Endodermal cell (in vitro differentiated cells): ENCODE measurements around the gene RHOU. TPM values are rescaled to one million over a fixed set of nuclear protein-coding genes. Genes with fewer than 3 reads are reported as not detected.

Experiments
- DNase-seq: peaks from one replicate; pipeline ENCODE4 v3.0.0-alpha.2; 2017
- H3K27ac ChIP-seq: 2 replicates; pipeline ENCODE4 v1.5.1; 2013; ENCODE audit warnings: mild to moderate bottlenecking, low read depth, low read length, moderate library complexity
- H3K27me3 ChIP-seq: 2 replicates; pipeline ENCODE4 v1.6.1; 2013; ENCODE audit warnings: mild to moderate bottlenecking, low read length, moderate library complexity; ENCODE audit not compliant: insufficient read depth, control insufficient read depth, poor library complexity, severe bottlenecking
- H3K36me3 ChIP-seq: 2 replicates; pipeline ENCODE4 v1.7.0; 2013; ENCODE audit warnings: mild to moderate bottlenecking, low read length, moderate library complexity; ENCODE audit not compliant: control insufficient read depth, insufficient read depth
- H3K4me1 ChIP-seq: one replicate; pipeline ENCODE4 v1.7.0; 2013; ENCODE audit warnings: low read length; ENCODE audit not compliant: control insufficient read depth, insufficient read depth
- H3K4me3 ChIP-seq: 2 replicates; pipeline ENCODE4 v1.5.1; 2013; ENCODE audit warnings: mild to moderate bottlenecking, low read length, moderate library complexity
- H3K9ac ChIP-seq: 2 replicates; pipeline ENCODE4 v1.6.1; 2013; ENCODE audit warnings: mild to moderate bottlenecking, low read length, moderate library complexity; ENCODE audit not compliant: poor library complexity, severe bottlenecking; ENCODE audit errors: extremely low read depth
- H3K9me3 ChIP-seq: 2 replicates; pipeline ENCODE4 v1.6.1; 2013; ENCODE audit warnings: mild to moderate bottlenecking, low read length, moderate library complexity; ENCODE audit not compliant: control insufficient read depth
- H3K27ac Mint-ChIP-seq: 2 replicates; pipeline ENCODE4 v1.8.0; 2020; ENCODE audit warnings: mixed read lengths
- H3K27me3 Mint-ChIP-seq: 2 replicates; pipeline ENCODE4 v1.8.0; 2021; ENCODE audit warnings: mild to moderate bottlenecking, mixed read lengths; ENCODE audit not compliant: insufficient read depth
- H3K36me3 Mint-ChIP-seq: 2 replicates; pipeline ENCODE4 v1.8.0; 2020; ENCODE audit warnings: low read depth, mixed read lengths
- H3K4me1 Mint-ChIP-seq: 2 replicates; pipeline ENCODE4 v1.8.0; 2020; ENCODE audit warnings: mixed read lengths
- H3K4me3 Mint-ChIP-seq: 2 replicates; pipeline ENCODE4 v1.8.0; 2020; ENCODE audit warnings: mild to moderate bottlenecking, moderate library complexity, mixed read lengths
- H3K9me3 Mint-ChIP-seq: 2 replicates; pipeline ENCODE4 v1.8.0; 2020; ENCODE audit warnings: mild to moderate bottlenecking, mixed read lengths
- WGBS, 2 experiments: methylation state at CpG; one replicate each; pipeline versions ENCODE4 v1.1.5 to v1.1.7; 2013; ENCODE audit warnings: missing lambda C conversion rate in 2 of 2, mixed read lengths in 1 of 2; ENCODE audit not compliant: insufficient coverage in 1 of 2, insufficient read length in 1 of 2; 5-methylcytosine and 5-hydroxymethylcytosine counted together
- total RNA-seq, 2 donors: library from RNA; stranded (reverse); fragmentation: NEBNext Ultra II Directional in 1 of 2; extraction: Animal tissue kit (Norgen Biotek cat#: 25700) in 1 of 2; gene quantifications; 2 replicates in 1 of 2; 3 replicates in 1 of 2; pipeline ENCODE4 v1.2.1, GENCODE V29; 2021
- TF ChIP-seq, protein P1 (sequence below): fragments of 200-600 bp; sonication (generic); conservative IDR thresholded peaks from 2 replicates; pipeline ENCODE4 v1.5.0; 2021; ENCODE audit warnings: antibody characterized with exemption, mild to moderate bottlenecking

RHOU gene
- total RNA-seq, 2 donors from 2014 or later: 9.0 to 12.0 TPM

GRCh38 chr1:228733576-228733975 is 1.7 kb upstream of the RHOU start:
- H3K4me3 ChIP-seq: no peak overlapping the region
- no peak for DNase-seq
- H3K9ac ChIP-seq: no peak overlapping the region
- no peaks in the 10 kb centered on the region for H3K9me3 ChIP-seq
- H3K27ac ChIP-seq: no peak overlapping the region
- H3K27ac Mint-ChIP-seq: no peak overlapping the region
- H3K27me3 ChIP-seq: peaks cover 60% of the 10 kb centered on the region
- no peak overlapping the region for H3K4me3 Mint-ChIP-seq
- TF ChIP-seq, protein P1, sequence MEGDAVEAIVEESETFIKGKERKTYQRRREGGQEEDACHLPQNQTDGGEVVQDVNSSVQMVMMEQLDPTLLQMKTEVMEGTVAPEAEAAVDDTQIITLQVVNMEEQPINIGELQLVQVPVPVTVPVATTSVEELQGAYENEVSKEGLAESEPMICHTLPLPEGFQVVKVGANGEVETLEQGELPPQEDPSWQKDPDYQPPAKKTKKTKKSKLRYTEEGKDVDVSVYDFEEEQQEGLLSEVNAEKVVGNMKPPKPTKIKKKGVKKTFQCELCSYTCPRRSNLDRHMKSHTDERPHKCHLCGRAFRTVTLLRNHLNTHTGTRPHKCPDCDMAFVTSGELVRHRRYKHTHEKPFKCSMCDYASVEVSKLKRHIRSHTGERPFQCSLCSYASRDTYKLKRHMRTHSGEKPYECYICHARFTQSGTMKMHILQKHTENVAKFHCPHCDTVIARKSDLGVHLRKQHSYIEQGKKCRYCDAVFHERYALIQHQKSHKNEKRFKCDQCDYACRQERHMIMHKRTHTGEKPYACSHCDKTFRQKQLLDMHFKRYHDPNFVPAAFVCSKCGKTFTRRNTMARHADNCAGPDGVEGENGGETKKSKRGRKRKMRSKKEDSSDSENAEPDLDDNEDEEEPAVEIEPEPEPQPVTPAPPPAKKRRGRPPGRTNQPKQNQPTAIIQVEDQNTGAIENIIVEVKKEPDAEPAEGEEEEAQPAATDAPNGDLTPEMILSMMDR: no peak
- 95 to 100% methylated on average over 4 of the region's 4 CpGs for WGBS, 2 experiments
- peaks cover 4% of the 10 kb centered on the region for H3K4me1 ChIP-seq
- peaks cover 7% of the 10 kb centered on the region for H3K36me3 Mint-ChIP-seq
- peaks cover 9% of the 10 kb centered on the region for H3K4me1 Mint-ChIP-seq
- H3K9me3 Mint-ChIP-seq: no peaks in the 10 kb centered on the region
- peaks cover 41% of the 10 kb centered on the region for H3K27me3 Mint-ChIP-seq
- H3K36me3 ChIP-seq: no peaks in the 10 kb centered on the region

DNA sequence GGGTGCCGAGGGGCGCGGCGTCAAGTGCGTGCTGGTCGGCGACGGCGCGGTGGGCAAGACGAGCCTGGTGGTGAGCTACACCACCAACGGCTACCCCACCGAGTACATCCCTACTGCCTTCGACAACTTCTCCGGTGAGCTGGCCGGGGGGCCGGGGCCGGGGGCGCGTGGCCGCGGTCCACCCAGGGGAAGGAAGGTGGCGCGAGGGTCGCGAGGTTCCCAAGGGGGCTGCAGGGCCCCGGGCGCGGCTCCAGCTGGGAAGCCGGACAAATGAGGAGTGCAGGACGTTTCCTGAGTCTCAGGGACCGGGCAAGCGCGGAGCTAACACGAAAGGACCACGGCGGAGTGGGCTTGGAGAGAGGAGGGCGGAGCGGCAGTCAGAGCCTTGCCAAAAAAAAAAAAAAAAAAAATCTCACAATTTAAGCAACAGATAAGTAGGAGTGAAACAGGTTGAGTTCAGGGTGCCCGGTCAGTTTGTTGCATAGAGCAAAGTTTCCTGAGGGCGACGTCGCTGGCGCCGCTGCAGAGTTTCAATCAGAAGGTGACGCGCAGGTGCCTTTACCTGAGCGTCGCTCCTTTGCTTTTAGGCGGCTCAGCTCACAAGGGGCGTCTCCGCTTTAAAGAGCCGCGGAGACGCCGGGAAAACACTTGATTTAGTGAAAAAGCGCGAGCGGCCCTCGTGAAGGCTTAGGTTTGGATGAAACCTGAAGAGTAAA is 750 bp downstream of the RHOU start:
- no peaks in the 10 kb centered on the region for H3K9me3 ChIP-seq
- DNase-seq: peak; percentile 80
- peak overlapping the region; percentile 62 for H3K27ac Mint-ChIP-seq
- H3K36me3 Mint-ChIP-seq: peaks cover 21% of the 10 kb centered on the region
- 1% methylated on average over 23 to 58 of the region's 60 CpGs for WGBS, 2 experiments
- peaks cover 9% of the 10 kb centered on the region for H3K4me1 Mint-ChIP-seq
- peaks cover 4% of the 10 kb centered on the region for H3K4me1 ChIP-seq
- peak overlapping the region; percentile 77 for H3K4me3 ChIP-seq
- H3K9me3 Mint-ChIP-seq: no peaks in the 10 kb centered on the region
- peak overlapping the region; percentile 74 for H3K4me3 Mint-ChIP-seq
- H3K27me3 ChIP-seq: peaks cover 76% of the 10 kb centered on the region
- peaks cover 36% of the 10 kb centered on the region for H3K27me3 Mint-ChIP-seq
- no peak overlapping the region for H3K9ac ChIP-seq
- H3K36me3 ChIP-seq: no peaks in the 10 kb centered on the region
- TF ChIP-seq, protein P1: no peak
- no peak overlapping the region for H3K27ac ChIP-seq

DNA sequence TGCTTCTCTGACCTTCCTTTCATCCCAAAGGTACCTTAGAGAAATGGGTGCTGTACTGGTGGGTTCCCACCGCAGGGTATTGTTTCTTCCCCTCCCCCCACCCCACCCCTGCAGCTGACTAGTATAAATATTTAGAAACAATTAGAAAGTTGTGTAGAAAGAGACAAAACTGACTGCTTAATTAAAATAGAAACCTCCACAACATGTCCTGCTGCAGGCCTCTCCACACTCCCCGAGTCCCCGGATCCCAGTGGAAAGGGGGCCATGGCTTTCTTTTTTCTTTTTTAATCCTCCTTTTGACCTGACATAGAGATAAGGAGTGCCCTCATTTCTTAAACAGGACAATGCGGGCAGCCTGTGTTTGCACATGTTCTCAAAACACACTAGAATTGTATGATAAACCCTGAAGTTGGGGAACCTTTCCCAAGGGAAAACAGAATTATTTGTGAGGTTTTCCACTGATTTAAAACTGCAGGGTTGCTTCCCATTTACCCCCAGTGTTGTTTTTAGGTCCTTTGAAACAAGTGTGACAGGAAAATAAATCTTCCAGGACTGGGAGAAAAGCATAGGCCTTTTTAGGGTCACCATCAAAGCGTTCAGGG is 1.7 kb downstream of the RHOU start:
- Mint-ChIP-seq H3K9me3 (no peaks in the 10 kb centered on the region), H3K36me3 (peaks cover 25% of the 10 kb centered on the region), H3K4me1 (peaks cover 9% of the 10 kb centered on the region), H3K4me3 (peak overlapping the region; percentile 74), H3K27ac (no peak overlapping the region), H3K27me3 (peaks cover 33% of the 10 kb centered on the region)
- 66 to 77% methylated on average over 4 of the region's 5 CpGs for WGBS, 2 experiments
- DNase-seq: peak; percentile 26
- peaks cover 4% of the 10 kb centered on the region for H3K4me1 ChIP-seq
- peaks cover 67% of the 10 kb centered on the region for H3K27me3 ChIP-seq
- H3K9ac ChIP-seq: no peak overlapping the region
- H3K27ac ChIP-seq: no peak overlapping the region
- TF ChIP-seq, protein P1: no peak
- no peaks in the 10 kb centered on the region for H3K9me3 ChIP-seq
- no peaks in the 10 kb centered on the region for H3K36me3 ChIP-seq
- H3K4me3 ChIP-seq: peak overlapping the region; percentile 77
